CD14-positive monocyte (primary cell): ENCODE measurements around the gene FGGY. TPM values are rescaled to one million over a fixed set of nuclear protein-coding genes. Genes with fewer than 3 reads are reported as not detected.

Experiments used
- DNase-seq, 3 donors: peaks; one replicate each; pipeline ENCODE4 v3.0.0-alpha.2; 2011 to 2022
- H2AFZ ChIP-seq: 2 replicates; pipeline ENCODE4 v1.6.0; 2012; ENCODE audit warnings: mild to moderate bottlenecking, low read depth, low read length, inconsistent platforms; ENCODE audit not compliant: insufficient read depth, poor library complexity, severe bottlenecking
- H3K27ac ChIP-seq, 2 donors: 1 replicate in 1 of 2; 2 replicates in 1 of 2; pipeline ENCODE4 v1.5.1; 2012 to 2013; ENCODE audit warnings: low read length in 2 of 2, control low read depth in 1 of 2, inconsistent platforms in 1 of 2, low read depth in 1 of 2, mild to moderate bottlenecking in 1 of 2
- H3K27me3 ChIP-seq, 2 donors: one replicate each; pipeline versions ENCODE4 v1.6.0 to v1.6.1; 2011 to 2013; ENCODE audit warnings: low read length in 2 of 2; ENCODE audit not compliant: control insufficient read depth in 2 of 2, insufficient read depth in 2 of 2
- H3K36me3 ChIP-seq, 2 donors: replicated peaks in 1 of 2; 1 replicate in 1 of 2; 2 replicates in 1 of 2; pipeline versions ENCODE4 v1.5.1 to v1.6.1; 2012 to 2013; ENCODE audit warnings: low read length in 2 of 2, control low read depth in 1 of 2, inconsistent platforms in 1 of 2, mild to moderate bottlenecking in 1 of 2; ENCODE audit not compliant: insufficient read depth in 2 of 2, control insufficient read depth in 1 of 2
- H3K4me1 ChIP-seq, 2 donors: 1 replicate in 1 of 2; 2 replicates in 1 of 2; pipeline versions ENCODE4 v1.5.1 to v1.6.1; 2012 to 2013; ENCODE audit warnings: low read length in 2 of 2, control low read depth in 1 of 2, inconsistent platforms in 1 of 2, mild to moderate bottlenecking in 1 of 2, moderate library complexity in 1 of 2; ENCODE audit not compliant: insufficient read depth in 2 of 2, control insufficient read depth in 1 of 2
- H3K4me2 ChIP-seq: replicated peaks from 2 replicates; pipeline ENCODE3; 2012; ENCODE audit warnings: low read length, moderate library complexity, mild to moderate bottlenecking; ENCODE audit not compliant: poor library complexity, severe bottlenecking; ENCODE audit errors: extremely low read depth
- H3K4me3 ChIP-seq, 3 experiments: fragments of 200-600 bp in 1 of 3; sonication (generic) in 1 of 3; replicated peaks in 1 of 3; 1 replicate in 2 of 3; 2 replicates in 1 of 3; pipeline ENCODE4 v1.5.1; 2011 to 2013; ENCODE audit warnings: low read length in 3 of 3, mild to moderate bottlenecking in 3 of 3, control low read depth in 2 of 3, low read depth in 2 of 3, inconsistent platforms in 1 of 3, moderate library complexity in 1 of 3
- H3K79me2 ChIP-seq: 2 replicates; pipeline ENCODE4 v1.6.0; 2012; ENCODE audit warnings: mild to moderate bottlenecking, control low read depth, inconsistent platforms, low read length, moderate library complexity; ENCODE audit not compliant: insufficient read depth
- H3K9ac ChIP-seq: 2 replicates; pipeline ENCODE4 v1.6.0; 2017; ENCODE audit warnings: low read length, mild to moderate bottlenecking; ENCODE audit not compliant: insufficient read depth, poor library complexity, severe bottlenecking
- H3K9me3 ChIP-seq, 2 donors: replicated peaks in 1 of 2; 1 replicate in 1 of 2; 2 replicates in 1 of 2; pipeline versions ENCODE4 v1.5.1 to v1.6.1; 2012 to 2013; ENCODE audit warnings: low read length in 2 of 2, control low read depth in 1 of 2; ENCODE audit not compliant: control insufficient read depth in 1 of 2, insufficient read depth in 1 of 2
- H4K20me1 ChIP-seq: 2 replicates; pipeline ENCODE4 v1.6.0; 2012; ENCODE audit warnings: mild to moderate bottlenecking, low read length, control low read depth, moderate library complexity; ENCODE audit not compliant: insufficient read depth
- H3K27ac Mint-ChIP-seq, 7 donors: one replicate each; pipeline ENCODE4 v1.8.0; 2020; ENCODE audit warnings: mild to moderate bottlenecking in 7 of 7, mixed read lengths in 7 of 7, moderate library complexity in 6 of 7, inconsistent platforms in 2 of 7
- H3K27me3 Mint-ChIP-seq, 3 donors: one replicate each; pipeline ENCODE4 v1.8.0; 2021 to 2022; ENCODE audit warnings: low read depth in 3 of 3, mild to moderate bottlenecking in 3 of 3, mixed read lengths in 3 of 3, moderate library complexity in 3 of 3, inconsistent platforms in 1 of 3
- H3K36me3 Mint-ChIP-seq, 2 donors: one replicate each; pipeline ENCODE4 v1.8.0; 2020; ENCODE audit warnings: mixed read lengths in 2 of 2, inconsistent platforms in 1 of 2, mild to moderate bottlenecking in 1 of 2
- H3K4me1 Mint-ChIP-seq: one replicate; pipeline ENCODE4 v1.8.0; 2020; ENCODE audit warnings: mild to moderate bottlenecking, mixed read lengths
- H3K4me3 Mint-ChIP-seq, 2 donors: one replicate each; pipeline ENCODE4 v1.8.0; 2020; ENCODE audit warnings: mild to moderate bottlenecking in 2 of 2, mixed read lengths in 2 of 2, moderate library complexity in 1 of 2
- H3K9me3 Mint-ChIP-seq, 7 donors: one replicate each; pipeline ENCODE4 v1.8.0; 2020 to 2022; ENCODE audit warnings: mixed read lengths in 7 of 7, mild to moderate bottlenecking in 6 of 7, moderate library complexity in 6 of 7, inconsistent platforms in 2 of 7
- WGBS: methylation state at CpG from one replicate; pipeline ENCODE4 v1.1.5; 2013; ENCODE audit warnings: missing lambda C conversion rate; ENCODE audit not compliant: insufficient coverage; 5-methylcytosine and 5-hydroxymethylcytosine counted together
- intact Hi-C, 2 donors: fragments of 100-400 bp; cut with micrococcal nuclease; formaldehyde crosslinking; loops; one replicate each; pipeline versions ENCODE4 v1.15.0 to v1.15.1; 2023
- polyA plus RNA-seq, 3 donors: library from polyadenylated mRNA; depleted of rRNA in 1 of 3; unstranded in 2 of 3; stranded (reverse) in 1 of 3; fragments of 300-500 nt in 2 of 3; fragments of >200 nt in 1 of 3; fragmentation: Illumina TruSeq in 2 of 3; gene quantifications; 1 replicate in 2 of 3; 2 replicates in 1 of 3; pipeline ENCODE4 v1.2.3, GENCODE V29; 2012 to 2021
- TF ChIP-seq, protein P1 (sequence below): fragments of 200-600 bp; IDR thresholded peaks from one replicate; pipeline ENCODE4 v1.8.0; 2022; ENCODE audit warnings: antibody characterized with exemption, mild to moderate bottlenecking

FGGY gene
- polyA plus RNA-seq, 3 donors = 2.3 to 4.3 (median 2.9) TPM

DNA sequence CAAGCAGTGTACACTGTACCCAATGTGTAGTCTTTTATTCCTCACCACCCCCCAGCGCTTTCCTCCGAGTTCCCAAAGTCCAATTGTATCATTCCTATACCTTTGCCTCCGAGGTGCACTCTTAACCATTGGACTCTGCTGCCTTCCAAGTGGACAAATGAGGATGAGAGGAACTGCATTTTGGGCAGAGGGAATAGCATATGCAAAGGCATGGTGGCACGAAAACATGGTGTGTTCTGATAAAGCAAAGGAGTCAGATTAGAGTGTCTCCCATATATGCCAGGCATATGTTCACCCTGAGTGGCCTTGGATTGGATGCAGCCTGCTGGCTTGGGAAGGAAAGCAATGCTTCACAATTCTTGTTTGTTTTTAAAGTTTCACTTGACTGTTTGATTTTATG is 25.5 kb downstream of the FGGY start:
- Mint-ChIP-seq H3K4me1 (peaks cover 24% of the 10 kb centered on the region), H3K9me3 (peaks cover 0 to 12% (median 7%) of the 10 kb centered on the region in 7 donors), H3K27me3 (peaks cover 0 to 2% (median 0%) of the 10 kb centered on the region in 3 donors), H3K36me3 (peaks cover 2 to 4% of the 10 kb centered on the region in 2 donors), H3K4me3 (no peak overlapping the region), H3K27ac (no peak overlapping the region)
- Histone ChIP-seq H2AFZ (no peak overlapping the region), H3K36me3 (no peaks in the 10 kb centered on the region), H3K27ac (no peak overlapping the region), H3K9me3 (no peaks in the 10 kb centered on the region), H3K4me2 (no peak overlapping the region), H4K20me1 (no peaks in the 10 kb centered on the region), H3K9ac (no peak overlapping the region), H3K4me1 (peaks cover 16 to 22% of the 10 kb centered on the region in 2 donors), H3K79me2 (no peaks in the 10 kb centered on the region), H3K27me3 (no peaks in the 10 kb centered on the region), H3K4me3 (no peak overlapping the region)
- 100% methylated on average over 1 of the region's 4 CpGs for WGBS
- TF ChIP-seq, protein P1, sequence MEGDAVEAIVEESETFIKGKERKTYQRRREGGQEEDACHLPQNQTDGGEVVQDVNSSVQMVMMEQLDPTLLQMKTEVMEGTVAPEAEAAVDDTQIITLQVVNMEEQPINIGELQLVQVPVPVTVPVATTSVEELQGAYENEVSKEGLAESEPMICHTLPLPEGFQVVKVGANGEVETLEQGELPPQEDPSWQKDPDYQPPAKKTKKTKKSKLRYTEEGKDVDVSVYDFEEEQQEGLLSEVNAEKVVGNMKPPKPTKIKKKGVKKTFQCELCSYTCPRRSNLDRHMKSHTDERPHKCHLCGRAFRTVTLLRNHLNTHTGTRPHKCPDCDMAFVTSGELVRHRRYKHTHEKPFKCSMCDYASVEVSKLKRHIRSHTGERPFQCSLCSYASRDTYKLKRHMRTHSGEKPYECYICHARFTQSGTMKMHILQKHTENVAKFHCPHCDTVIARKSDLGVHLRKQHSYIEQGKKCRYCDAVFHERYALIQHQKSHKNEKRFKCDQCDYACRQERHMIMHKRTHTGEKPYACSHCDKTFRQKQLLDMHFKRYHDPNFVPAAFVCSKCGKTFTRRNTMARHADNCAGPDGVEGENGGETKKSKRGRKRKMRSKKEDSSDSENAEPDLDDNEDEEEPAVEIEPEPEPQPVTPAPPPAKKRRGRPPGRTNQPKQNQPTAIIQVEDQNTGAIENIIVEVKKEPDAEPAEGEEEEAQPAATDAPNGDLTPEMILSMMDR = no peak
- DNase-seq = no peak
- intact Hi-C loops = no loop called here

DNA sequence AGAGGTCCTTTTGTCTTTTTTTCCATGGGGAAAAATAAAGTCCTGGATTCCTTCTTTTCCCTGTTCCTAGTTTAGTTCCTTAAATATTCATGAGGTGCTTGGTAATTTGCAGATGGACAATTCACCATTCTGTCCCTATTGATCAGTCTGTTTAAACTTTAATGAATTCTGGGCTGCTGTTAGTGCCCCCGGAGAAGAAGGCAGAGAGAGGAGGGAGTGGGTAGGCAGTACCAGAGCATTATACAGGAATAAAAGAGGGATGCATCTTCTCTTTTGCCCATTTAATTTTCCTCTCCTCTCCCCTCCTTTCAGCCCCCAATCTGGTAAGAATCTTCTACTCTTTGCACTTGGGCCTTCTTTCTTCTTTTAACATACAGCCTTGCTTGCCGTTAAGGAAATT is 25.9 kb downstream of the FGGY start:
- intact Hi-C loops = no loop called here
- TF ChIP-seq, protein P1 = no peak
- Histone ChIP-seq H3K4me1 (peaks cover 16 to 20% of the 10 kb centered on the region in 2 donors), H3K4me3 (no peak overlapping the region), H4K20me1 (no peaks in the 10 kb centered on the region), H3K27ac (no peak overlapping the region), H3K4me2 (no peak overlapping the region), H3K27me3 (no peaks in the 10 kb centered on the region), H2AFZ (no peak overlapping the region), H3K79me2 (no peaks in the 10 kb centered on the region), H3K36me3 (no peaks in the 10 kb centered on the region), H3K9me3 (no peaks in the 10 kb centered on the region), H3K9ac (no peak overlapping the region)
- no peak overlapping the region for H3K27ac Mint-ChIP-seq
- peaks cover 0 to 2% (median 0%) of the 10 kb centered on the region in 3 donors for H3K27me3 Mint-ChIP-seq
- H3K36me3 Mint-ChIP-seq = peaks cover 2 to 4% of the 10 kb centered on the region in 2 donors
- WGBS = no CpG with 5 or more reads among the region's 2 CpGs
- peaks cover 0 to 12% (median 7%) of the 10 kb centered on the region in 7 donors for H3K9me3 Mint-ChIP-seq
- DNase-seq = no peak
- H3K4me1 Mint-ChIP-seq = peaks cover 21% of the 10 kb centered on the region
- no peak overlapping the region for H3K4me3 Mint-ChIP-seq
